ENCODE results near the gene NEGR1. TPM values are rescaled to one million over a fixed set of nuclear protein-coding genes. Genes with fewer than 3 reads are reported as not detected.

Gene NEGR1
- total RNA-seq, 4 donors from 2014 or later = 4.6 to 5.7 (median 5.0) TPM

DNA sequence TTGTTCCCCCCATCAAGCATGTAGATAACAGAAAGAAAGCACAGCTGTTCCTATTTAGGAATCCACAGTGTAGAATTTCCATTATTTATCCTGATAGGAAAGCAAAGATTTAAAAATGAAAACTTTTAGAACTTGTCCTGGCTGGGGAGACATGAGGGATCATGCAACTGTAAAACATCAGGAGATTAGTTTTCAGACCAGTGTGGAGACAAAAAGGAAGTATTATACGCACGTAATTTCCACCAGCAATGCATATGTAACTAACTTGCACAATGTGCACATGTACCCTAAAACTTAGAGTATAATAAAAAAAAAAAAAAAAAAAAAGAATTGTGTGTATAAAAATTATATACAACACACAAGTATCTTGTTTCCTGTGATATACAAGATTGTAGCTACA, 172.4 kb downstream of the NEGR1 start:
- no peak overlapping the region for H3K27ac ChIP-seq
- in situ Hi-C loops (cut with MboI; ENCODE audit: low sequenced_read_pairs in 4 of 4) = no loop called here
- no peak for TF ChIP-seq POLR2A (IDR thresholded peaks at IDR 0.05)
- no peaks in the 10 kb centered on the region for H3K36me3 ChIP-seq
- no peaks in the 10 kb centered on the region for H3K9me3 ChIP-seq
- no peak for ATAC-seq
- H3K27me3 ChIP-seq = no peaks in the 10 kb centered on the region
- no peak for DNase-seq
- no peaks in the 10 kb centered on the region for H3K4me1 ChIP-seq
- intact Hi-C loops (cut with DNase I; ENCODE audit: low total_unique reads) = no loop called here
- no peak overlapping the region for H3K4me3 ChIP-seq

DNA sequence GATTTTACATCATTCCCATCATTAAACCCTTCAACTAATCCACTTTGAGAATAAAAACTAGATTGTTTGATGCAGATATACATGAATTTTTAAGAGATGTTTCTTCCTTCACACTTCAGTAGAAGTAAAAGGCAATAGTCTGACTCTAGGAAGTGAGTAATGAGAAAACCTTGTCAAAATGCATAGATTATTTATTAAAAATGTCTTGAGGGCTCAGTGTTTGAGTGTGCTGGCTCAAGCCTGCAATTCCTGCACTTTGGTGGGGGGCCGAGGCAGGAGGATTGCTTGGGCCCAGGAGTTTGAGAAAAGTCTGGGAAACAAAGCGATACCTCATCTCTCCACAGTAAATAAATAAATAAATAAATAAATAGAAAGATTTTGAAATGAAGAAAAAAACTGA, 177.1 kb downstream of the NEGR1 start:
- Histone ChIP-seq H3K4me1 (no peaks in the 10 kb centered on the region), H3K27me3 (no peaks in the 10 kb centered on the region), H3K36me3 (no peaks in the 10 kb centered on the region), H3K27ac (no peak overlapping the region), H3K4me3 (no peak overlapping the region), H3K9me3 (no peaks in the 10 kb centered on the region)
- no peak for ATAC-seq
- intact Hi-C loops (cut with DNase I; ENCODE audit: low total_unique reads) = no loop called here
- in situ Hi-C loops (cut with MboI; ENCODE audit: low sequenced_read_pairs in 4 of 4) = no loop called here
- no peak for TF ChIP-seq POLR2A (IDR thresholded peaks at IDR 0.05)
- TF ChIP-seq, protein P1, sequence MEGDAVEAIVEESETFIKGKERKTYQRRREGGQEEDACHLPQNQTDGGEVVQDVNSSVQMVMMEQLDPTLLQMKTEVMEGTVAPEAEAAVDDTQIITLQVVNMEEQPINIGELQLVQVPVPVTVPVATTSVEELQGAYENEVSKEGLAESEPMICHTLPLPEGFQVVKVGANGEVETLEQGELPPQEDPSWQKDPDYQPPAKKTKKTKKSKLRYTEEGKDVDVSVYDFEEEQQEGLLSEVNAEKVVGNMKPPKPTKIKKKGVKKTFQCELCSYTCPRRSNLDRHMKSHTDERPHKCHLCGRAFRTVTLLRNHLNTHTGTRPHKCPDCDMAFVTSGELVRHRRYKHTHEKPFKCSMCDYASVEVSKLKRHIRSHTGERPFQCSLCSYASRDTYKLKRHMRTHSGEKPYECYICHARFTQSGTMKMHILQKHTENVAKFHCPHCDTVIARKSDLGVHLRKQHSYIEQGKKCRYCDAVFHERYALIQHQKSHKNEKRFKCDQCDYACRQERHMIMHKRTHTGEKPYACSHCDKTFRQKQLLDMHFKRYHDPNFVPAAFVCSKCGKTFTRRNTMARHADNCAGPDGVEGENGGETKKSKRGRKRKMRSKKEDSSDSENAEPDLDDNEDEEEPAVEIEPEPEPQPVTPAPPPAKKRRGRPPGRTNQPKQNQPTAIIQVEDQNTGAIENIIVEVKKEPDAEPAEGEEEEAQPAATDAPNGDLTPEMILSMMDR (IDR thresholded peaks at IDR 0.05 in 4 of 5, conservative IDR thresholded peaks at IDR 0.05 in 1 of 5) = no peak
- DNase-seq = no peak

DNA sequence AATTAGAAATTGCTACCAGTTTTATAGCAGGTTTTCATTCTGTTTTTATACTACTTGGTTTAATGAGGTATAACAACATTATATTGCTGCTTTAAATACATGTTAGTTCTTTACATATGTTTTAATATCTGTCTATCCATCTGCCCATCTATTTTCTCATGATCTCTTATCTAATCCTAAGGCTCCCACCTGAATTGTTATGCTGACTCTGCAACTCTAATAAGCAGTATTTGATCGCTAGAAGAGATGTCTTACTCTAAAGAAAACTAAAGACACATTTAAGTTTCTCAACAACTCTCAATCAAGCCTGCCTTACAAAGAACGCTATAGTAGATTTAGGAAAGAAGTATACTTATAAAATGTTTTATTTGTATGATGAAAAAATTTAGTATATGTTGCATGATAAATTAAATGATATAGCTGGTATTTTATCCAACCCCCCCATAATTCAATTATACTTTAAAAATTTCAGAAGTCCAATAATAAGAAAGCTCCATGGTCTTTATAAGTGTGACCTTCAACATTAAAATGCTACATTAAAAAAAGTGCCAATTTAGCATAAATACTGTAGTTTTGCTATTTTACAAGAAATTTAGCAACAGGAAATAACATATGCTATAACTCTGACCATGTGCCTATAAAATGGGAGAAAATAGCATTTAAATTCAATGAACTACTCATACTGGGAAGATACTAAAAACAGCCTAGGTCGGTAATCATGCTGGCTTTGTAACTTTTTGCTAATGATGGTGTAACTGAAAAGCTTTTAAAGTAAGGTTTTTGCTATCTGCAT, 180.3 kb downstream of the NEGR1 start:
- H3K27ac ChIP-seq = no peak overlapping the region
- H3K9me3 ChIP-seq = no peaks in the 10 kb centered on the region
- no peaks in the 10 kb centered on the region for H3K4me1 ChIP-seq
- ATAC-seq = no peak
- no peaks in the 10 kb centered on the region for H3K27me3 ChIP-seq
- TF ChIP-seq, protein P1 (IDR thresholded peaks at IDR 0.05 in 4 of 5, conservative IDR thresholded peaks at IDR 0.05 in 1 of 5) = no peak
- TF ChIP-seq POLR2A (IDR thresholded peaks at IDR 0.05) = no peak
- in situ Hi-C loops (cut with MboI; ENCODE audit: low sequenced_read_pairs in 4 of 4) = no loop called here
- no peak for DNase-seq
- H3K4me3 ChIP-seq = no peak overlapping the region
- no peaks in the 10 kb centered on the region for H3K36me3 ChIP-seq
- intact Hi-C loops (cut with DNase I; ENCODE audit: low total_unique reads) = no loop called here

DNA sequence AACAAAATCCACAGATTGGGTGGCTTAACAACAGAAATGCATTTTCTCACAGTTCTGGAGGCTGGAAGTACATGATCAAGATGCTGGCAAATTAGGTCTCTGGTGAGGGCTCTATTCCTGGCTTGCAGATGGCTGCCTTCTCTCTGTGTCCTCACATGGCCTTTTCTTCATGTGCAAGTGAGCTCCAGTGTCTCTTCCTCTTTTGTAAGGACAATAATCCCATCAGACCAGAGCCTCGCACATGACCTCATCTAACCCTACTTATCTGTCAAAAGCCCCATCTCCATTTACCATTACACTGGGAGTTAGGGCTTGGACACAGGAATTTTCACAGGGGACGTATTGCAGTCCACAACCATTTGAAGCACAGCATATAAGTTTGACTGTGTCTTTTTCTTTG, 181.6 kb downstream of the NEGR1 start:
- intact Hi-C loops (cut with DNase I; ENCODE audit: low total_unique reads) = no loop called here
- in situ Hi-C loops (cut with MboI; ENCODE audit: low sequenced_read_pairs in 4 of 4) = no loop called here

DNA sequence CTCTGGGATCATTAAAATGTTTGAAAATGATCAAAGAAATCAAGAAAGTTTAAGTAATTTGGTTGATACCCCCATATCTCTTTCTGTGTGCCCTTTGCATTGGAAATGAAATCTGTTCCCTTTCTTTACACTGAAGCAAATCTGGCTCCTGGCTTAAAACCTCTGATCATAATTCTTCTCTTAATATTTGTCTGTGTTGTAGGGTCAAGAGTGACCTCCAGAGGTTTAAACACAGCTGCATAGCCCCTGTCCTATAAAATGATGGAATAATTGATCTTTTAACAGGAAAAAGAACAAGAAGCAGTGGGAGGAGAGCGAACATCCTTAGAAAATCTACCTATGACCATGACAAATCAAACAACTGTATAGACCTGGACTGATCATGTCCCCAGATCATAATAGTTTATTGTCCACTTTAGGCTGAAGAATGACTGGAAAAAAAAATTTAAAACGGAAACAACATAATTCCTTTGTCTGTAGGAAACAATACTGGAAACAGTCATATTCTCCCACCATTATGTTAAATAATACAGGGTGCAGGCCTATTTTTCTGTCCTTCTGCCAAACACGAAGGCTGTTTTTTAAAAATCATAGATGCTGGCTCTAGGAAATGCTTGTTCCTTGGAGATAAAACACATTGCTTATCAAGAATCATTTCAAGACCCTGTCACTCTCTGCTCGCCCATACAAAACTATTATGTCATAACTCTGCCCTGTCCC, 184.3 kb downstream of the NEGR1 start:
- TF ChIP-seq, protein P1 (IDR thresholded peaks at IDR 0.05 in 4 of 5, conservative IDR thresholded peaks at IDR 0.05 in 1 of 5) = no peak
- TF ChIP-seq POLR2A (IDR thresholded peaks at IDR 0.05) = no peak
- Histone ChIP-seq H3K4me3 (no peak overlapping the region), H3K9me3 (no peaks in the 10 kb centered on the region), H3K27ac (no peak overlapping the region), H3K36me3 (no peaks in the 10 kb centered on the region), H3K27me3 (no peaks in the 10 kb centered on the region), H3K4me1 (no peaks in the 10 kb centered on the region)
- intact Hi-C loops (cut with DNase I; ENCODE audit: low total_unique reads) = no loop called here
- DNase-seq (no peak), ATAC-seq (no peak)
- in situ Hi-C loops (cut with MboI; ENCODE audit: low sequenced_read_pairs in 4 of 4) = no loop called here

More for the DNA sequence above, 181.6 kb downstream of the NEGR1 start:
- Histone ChIP-seq H3K27ac (no peak overlapping the region), H3K36me3 (no peaks in the 10 kb centered on the region), H3K9me3 (no peaks in the 10 kb centered on the region), H3K4me3 (no peak overlapping the region), H3K27me3 (no peaks in the 10 kb centered on the region), H3K4me1 (no peaks in the 10 kb centered on the region)
- DNase-seq (no peak), ATAC-seq (no peak)
- TF ChIP-seq POLR2A (IDR thresholded peaks at IDR 0.05) = no peak
- TF ChIP-seq, protein P1 (IDR thresholded peaks at IDR 0.05 in 4 of 5, conservative IDR thresholded peaks at IDR 0.05 in 1 of 5) = no peak
